DMS153 treated with DMSO at 0.1 percent for 48 hours (cell line): ENCODE data around the gene EPHB1.

Experiments used
- DNase-seq: peaks from one replicate; lab custom pipeline; 2025; ENCODE audit not compliant: unreplicated experiment; lab: John Stamatoyannopoulos, UW

Gene EPHB1

GRCh38 chr3:134846911-134847317 lies 51.9 kb downstream of the EPHB1 start:
- DNase-seq, result peak; percentile 20

GRCh38 chr3:134847349-134847748 lies 52.3 kb downstream of the EPHB1 start:
- no peak for DNase-seq

- DNase-seq, result no peak
These were observed 54.5 kb downstream of the EPHB1 start for GRCh38 chr3:134849561-134849960.

- DNase-seq, result no peak
These were observed 55.7 kb downstream of the EPHB1 start for GRCh38 chr3:134850761-134851160.

GRCh38 chr3:134852132-134852531 lies 57.1 kb downstream of the EPHB1 start:
- DNase-seq, result no peak

- no peak for DNase-seq
These were observed 57.9 kb downstream of the EPHB1 start for GRCh38 chr3:134852893-134853351.

- no peak for DNase-seq
These were observed 59.2 kb downstream of the EPHB1 start for GRCh38 chr3:134854254-134854653.

GRCh38 chr3:134857356-134857755 lies 62.3 kb downstream of the EPHB1 start:
- DNase-seq, result no peak

- no peak for DNase-seq
These were observed 62.8 kb downstream of the EPHB1 start for GRCh38 chr3:134857776-134858362.

GRCh38 chr3:134858441-134859035 lies 63.5 kb downstream of the EPHB1 start:
- DNase-seq, result no peak

- DNase-seq, result no peak
These were observed 64.3 kb downstream of the EPHB1 start for GRCh38 chr3:134859341-134859740.

GRCh38 chr3:134860141-134860540 lies 65.1 kb downstream of the EPHB1 start:
- DNase-seq, result no peak

GRCh38 chr3:134863915-134864314 lies 68.9 kb downstream of the EPHB1 start:
- DNase-seq, result no peak

- no peak for DNase-seq
These were observed 69.6 kb downstream of the EPHB1 start for GRCh38 chr3:134864636-134865035.

GRCh38 chr3:134867277-134867676 lies 72.2 kb downstream of the EPHB1 start:
- DNase-seq, result no peak

- peak; percentile 25 for DNase-seq
These were observed 74.2 kb downstream of the EPHB1 start for GRCh38 chr3:134869153-134869726.

- no peak for DNase-seq
These were observed 76.8 kb downstream of the EPHB1 start for GRCh38 chr3:134871818-134872217.

GRCh38 chr3:134872440-134873388 lies 77.7 kb downstream of the EPHB1 start:
- DNase-seq, result no peak

- DNase-seq, result no peak
These were observed 78.7 kb downstream of the EPHB1 start for GRCh38 chr3:134873789-134874188.

- no peak for DNase-seq
These were observed 79.8 kb downstream of the EPHB1 start for GRCh38 chr3:134874737-134875413.

GRCh38 chr3:134876836-134877235 lies 81.8 kb downstream of the EPHB1 start:
- no peak for DNase-seq
